ENCODE data around the gene TEX264.
A peak's percentile ranks its signal among the peaks of the same experiment; 100 is the strongest.

The TEX264 gene

DNA sequence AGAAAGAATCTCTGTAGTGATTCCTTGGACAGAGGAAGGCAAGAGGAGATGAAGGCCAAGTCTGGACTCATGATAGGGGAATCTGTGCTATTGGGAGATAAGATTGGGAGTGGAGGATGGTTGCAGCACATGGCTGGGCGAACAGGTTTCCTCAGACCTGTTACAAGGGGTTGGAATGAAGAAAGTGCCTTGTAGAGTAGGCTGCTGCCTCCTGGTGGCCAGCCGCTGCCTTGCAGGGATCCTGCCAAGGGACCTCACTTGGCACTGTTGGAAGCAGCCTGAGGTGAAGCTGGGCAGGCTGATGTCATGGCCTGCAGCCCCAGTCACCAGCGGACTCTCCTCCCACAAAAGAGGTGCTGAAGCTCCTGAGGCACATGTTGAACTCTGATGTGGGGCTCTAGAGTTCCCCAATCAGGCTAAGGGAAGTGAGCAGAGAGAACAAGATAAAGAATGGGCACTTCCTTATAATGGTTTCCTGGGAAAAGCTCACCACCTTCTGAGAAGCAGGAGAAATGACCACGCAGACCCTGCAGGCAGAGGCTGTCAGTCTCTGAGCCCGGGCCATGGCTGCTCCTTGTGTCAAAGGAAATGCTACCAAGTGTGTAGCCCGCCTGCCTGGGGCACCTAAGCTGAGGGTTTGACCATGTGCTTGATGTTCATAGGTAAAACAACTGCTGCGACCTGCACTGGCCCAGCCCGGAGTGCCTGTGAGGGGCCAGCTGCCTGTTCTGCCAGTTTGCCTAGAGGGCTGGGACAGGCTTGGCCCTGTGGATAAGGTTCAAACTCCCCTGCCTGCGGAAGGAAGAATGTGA lies 1.6 kb upstream of the TEX264 start:
- Mint-ChIP-seq H3K36me3 (peaks cover 0 to 10% of the 10 kb centered on the region in 2 donors), H3K4me3 (peak overlapping the region in 1 of 2 donors; percentile 62), H3K27me3 (no peaks in the 10 kb centered on the region), H3K27ac (peak overlapping the region; percentile 83), H3K9me3 (no peaks in the 10 kb centered on the region), H3K4me1 (peaks cover 30 to 56% of the 10 kb centered on the region in 2 donors)
- DNase-seq, result peak; percentile 67
- no peak for ATAC-seq (replicated peaks)

DNA sequence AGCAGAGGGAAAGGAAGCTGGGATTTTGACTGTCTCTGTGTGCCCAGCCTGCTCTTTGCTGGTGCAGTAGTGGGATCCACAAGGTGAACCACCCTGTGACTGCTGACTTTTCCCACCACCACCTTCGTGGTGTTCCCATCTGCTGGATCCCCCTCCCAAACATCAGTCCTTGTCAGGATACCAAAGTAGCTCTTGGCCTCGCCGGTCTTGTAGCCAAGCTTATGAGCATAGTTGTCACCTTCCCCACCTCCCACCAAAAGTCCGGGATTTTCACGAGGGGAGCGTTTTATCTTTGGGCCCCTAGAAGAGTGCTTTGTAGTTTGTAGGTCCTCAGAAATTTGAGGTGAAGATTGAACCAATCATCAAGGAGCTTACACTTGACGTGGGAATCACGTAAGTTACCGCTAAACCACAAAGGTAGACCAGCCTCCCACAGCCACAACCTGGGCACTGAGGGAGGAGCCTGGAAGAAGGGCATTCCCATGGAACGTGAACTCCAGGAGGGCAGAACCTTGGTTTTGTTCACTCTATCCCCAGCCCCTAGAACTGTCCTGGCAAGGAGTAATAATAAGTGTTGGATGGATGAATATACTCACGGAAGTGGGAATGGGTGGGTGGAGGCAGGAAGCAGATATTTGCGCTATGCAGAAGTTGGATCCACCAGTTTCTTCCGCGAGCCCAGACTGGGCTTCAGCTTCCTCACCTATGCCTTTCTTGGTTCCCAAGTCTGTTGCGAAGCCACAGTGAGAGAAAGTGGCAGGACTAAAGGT lies 814 bp upstream of the TEX264 start:
- Mint-ChIP-seq H3K4me3 (peak overlapping the region; percentile 64 to 94), H3K27ac (peak overlapping the region; percentile 72), H3K36me3 (peaks cover 3 to 16% of the 10 kb centered on the region in 2 donors), H3K27me3 (no peaks in the 10 kb centered on the region), H3K4me1 (peaks cover 35 to 64% of the 10 kb centered on the region in 2 donors), H3K9me3 (no peaks in the 10 kb centered on the region)
- no peak for ATAC-seq (replicated peaks)
- no peak for DNase-seq

DNA sequence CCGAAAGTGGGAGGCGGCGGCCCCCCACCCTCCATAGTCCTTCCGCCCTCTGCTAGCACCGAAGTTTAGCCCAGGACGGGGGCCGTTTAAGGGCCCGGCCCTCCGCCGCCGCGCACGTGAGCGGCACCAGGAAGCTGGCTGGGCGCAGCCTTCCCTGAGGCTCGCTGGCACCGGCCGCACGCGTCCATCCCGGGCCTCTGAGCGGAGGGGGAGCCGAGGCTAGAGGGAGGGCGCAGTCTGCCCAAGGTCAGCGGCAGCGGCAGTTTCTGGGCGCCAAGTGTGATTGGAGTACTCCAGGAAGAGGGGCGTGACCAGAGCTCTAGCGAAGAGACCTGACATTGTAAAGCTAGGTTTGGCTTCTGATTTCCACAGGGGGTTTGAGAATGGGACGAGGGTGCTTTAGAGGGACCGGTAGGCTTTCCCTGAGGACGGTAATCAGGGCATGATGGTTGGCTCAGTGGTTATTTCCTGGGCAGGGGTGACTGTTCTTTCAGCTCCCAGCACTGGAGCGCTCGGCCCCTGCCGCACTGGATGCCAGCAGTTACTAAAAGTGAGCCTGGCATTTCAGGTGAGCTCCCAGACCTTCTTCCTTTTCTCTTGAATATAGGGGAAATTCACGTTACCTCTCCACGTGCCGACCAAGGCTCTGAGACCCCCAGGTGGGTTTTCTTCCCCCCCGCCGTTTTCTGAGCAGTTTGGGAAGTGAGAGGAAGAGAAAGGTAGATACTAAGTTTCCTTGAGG lies 853 bp downstream of the TEX264 start:
- peak; percentile 48 to 54 for ATAC-seq (replicated peaks)
- peaks cover 11 to 26% of the 10 kb centered on the region in 2 donors for H3K36me3 Mint-ChIP-seq
- no peaks in the 10 kb centered on the region for H3K9me3 Mint-ChIP-seq

DNA sequence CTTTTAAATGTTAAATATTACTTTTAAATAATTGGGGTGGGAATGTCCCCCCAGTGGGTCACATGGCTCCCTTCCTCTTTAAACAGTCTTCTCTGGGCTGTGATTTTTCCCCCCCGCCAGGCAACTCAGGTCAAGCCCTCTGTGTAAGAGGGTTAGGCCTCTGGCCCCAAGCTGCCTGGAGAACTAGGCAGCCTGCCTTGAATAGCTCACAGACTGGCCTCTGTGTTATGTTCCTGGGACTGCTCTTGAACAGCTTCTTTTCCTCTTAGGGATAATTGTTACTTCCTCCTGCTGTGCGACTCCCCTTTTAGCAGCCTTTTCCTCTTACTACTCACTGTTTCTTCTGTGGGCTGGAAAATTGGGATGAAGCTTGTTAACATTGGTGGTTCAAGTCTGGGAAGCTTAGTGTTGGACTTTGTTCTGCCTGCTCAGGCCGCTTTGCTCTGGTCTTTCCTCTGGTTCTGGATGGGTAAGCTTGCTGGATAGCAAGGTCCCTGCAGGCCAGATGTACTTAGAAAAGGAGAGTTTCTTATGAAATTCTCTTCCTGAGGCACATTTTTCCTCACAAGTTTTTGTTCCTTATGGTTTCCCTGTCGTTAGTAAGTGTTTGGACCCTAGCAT lies 2.2 kb downstream of the TEX264 start:
- no peak for DNase-seq
- Mint-ChIP-seq H3K4me1 (peaks cover 41 to 84% of the 10 kb centered on the region in 2 donors), H3K9me3 (no peaks in the 10 kb centered on the region), H3K27me3 (no peaks in the 10 kb centered on the region), H3K4me3 (peak overlapping the region; percentile 36 to 53), H3K27ac (no peak overlapping the region), H3K36me3 (peaks cover 15 to 19% of the 10 kb centered on the region in 2 donors)
- ATAC-seq (replicated peaks), result no peak

More for the DNA sequence above, 853 bp downstream of the TEX264 start:
- Mint-ChIP-seq H3K4me1 (peaks cover 42 to 76% of the 10 kb centered on the region in 2 donors), H3K27ac (peak overlapping the region; percentile 96), H3K4me3 (peak overlapping the region; percentile 93 to 94), H3K27me3 (no peaks in the 10 kb centered on the region)
- peak; percentile 49 for DNase-seq

DNA sequence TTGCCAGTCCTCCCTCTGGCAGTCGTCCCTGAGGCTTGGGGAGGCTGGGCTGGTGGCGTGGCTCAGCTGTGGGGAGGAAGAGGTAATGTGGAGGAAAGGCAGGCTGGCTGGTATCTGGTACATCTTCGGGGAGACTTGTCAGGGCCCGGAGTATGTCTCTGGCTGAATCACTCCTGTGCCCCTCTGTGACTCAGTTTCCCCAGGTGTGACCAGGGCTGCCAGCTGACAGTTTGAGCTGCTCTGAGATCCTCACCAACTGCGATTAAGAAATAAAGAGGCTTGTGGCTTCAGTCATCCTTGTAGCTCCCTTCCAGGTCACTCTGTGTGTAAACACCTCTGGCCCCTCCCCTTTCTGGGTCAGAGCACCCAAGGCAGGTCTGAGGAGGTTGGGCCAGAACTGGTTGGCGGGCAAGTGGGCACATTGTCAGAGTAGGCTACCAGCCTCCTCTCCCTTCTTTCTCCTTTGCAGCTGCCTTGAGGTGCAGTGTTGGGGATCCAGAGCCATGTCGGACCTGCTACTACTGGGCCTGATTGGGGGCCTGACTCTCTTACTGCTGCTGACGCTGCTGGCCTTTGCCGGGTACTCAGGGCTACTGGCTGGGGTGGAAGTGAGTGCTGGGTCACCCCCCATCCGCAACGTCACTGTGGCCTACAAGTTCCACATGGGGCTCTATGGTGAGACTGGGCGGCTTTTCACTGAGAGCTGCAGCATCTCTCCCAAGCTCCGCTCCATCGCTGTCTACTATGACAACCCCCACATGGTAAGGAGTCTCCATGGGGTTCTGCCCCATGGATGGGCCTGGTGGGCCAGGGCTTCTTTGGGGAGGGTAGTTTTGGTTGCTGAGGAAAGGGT lies 3.0 kb downstream of the TEX264 start:
- Mint-ChIP-seq H3K4me3 (no peak overlapping the region), H3K27ac (no peak overlapping the region), H3K36me3 (peaks cover 15 to 19% of the 10 kb centered on the region in 2 donors), H3K4me1 (peaks cover 40 to 87% of the 10 kb centered on the region in 2 donors), H3K9me3 (no peaks in the 10 kb centered on the region), H3K27me3 (no peaks in the 10 kb centered on the region)
- no peak for DNase-seq
- no peak for ATAC-seq (replicated peaks)

DNA sequence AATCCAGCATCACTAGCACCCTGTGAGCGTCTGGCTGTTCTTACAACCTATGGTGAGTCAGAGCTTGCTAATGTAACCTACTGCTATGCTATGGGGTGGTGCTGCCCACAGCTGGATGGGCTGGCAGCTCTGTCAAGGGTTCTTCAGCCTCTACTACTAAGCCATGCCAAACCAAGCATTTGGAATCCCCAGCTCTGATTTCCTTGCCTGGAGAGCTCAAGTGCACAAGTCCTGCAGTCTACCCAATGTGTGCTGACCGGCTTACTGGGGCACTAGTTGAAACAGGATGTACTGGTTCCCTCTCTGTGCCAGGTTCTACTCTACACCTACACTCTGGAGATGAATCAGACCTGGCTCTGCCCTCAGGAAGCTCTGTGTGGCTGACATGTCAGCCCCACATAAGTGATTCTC lies 4.2 kb downstream of the TEX264 start:
- Mint-ChIP-seq H3K4me1 (peaks cover 43 to 86% of the 10 kb centered on the region in 2 donors), H3K4me3 (no peak overlapping the region), H3K36me3 (peaks cover 15 to 19% of the 10 kb centered on the region in 2 donors), H3K9me3 (no peaks in the 10 kb centered on the region), H3K27ac (peak overlapping the region; percentile 68), H3K27me3 (no peaks in the 10 kb centered on the region)
- ATAC-seq (replicated peaks) (no peak), DNase-seq (no peak)

DNA sequence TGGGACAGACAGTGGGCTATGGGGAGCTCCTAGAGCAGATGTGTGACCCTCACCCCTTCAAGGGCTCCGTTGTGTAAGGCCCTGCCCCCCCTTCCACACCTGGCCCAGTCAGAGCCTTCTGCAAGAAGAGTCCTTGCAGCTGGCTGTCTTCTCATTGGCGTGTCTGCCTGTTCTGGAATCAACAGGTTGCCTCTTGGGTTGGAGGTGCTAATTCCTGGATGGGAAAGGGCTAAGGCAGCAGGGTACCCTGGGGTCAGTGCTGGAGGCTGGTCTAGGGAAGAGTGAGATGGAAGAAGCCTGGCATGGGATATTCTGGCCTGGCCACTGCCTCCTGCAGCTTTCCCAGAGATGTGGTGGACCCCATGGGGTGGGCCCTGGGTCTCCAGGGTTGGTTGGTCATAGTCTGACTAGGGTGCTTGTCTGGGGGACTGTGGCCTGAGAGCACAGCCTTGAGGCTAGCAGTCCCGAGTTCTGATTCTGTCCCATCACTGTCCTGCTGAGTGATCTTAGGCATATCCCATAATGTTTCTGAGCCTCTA lies 5.1 kb downstream of the TEX264 start:
- no peak for ATAC-seq (replicated peaks)

GRCh38 chr3:51677358-51677757 lies 6.3 kb downstream of the TEX264 start:
- Mint-ChIP-seq H3K4me3 (no peak overlapping the region), H3K27me3 (no peaks in the 10 kb centered on the region), H3K36me3 (peaks cover 17 to 27% of the 10 kb centered on the region in 2 donors), H3K9me3 (no peaks in the 10 kb centered on the region), H3K27ac (peak overlapping the region; percentile 4), H3K4me1 (peaks cover 56 to 88% of the 10 kb centered on the region in 2 donors)
- ATAC-seq (replicated peaks), result no peak
- DNase-seq, result no peak

More for the DNA sequence above, 5.1 kb downstream of the TEX264 start:
- no peak for DNase-seq
- Mint-ChIP-seq H3K27me3 (no peaks in the 10 kb centered on the region), H3K36me3 (peaks cover 15 to 20% of the 10 kb centered on the region in 2 donors), H3K27ac (peak overlapping the region; percentile 67), H3K9me3 (no peaks in the 10 kb centered on the region), H3K4me1 (peaks cover 50 to 88% of the 10 kb centered on the region in 2 donors), H3K4me3 (no peak overlapping the region)

- Mint-ChIP-seq H3K27me3 (no peaks in the 10 kb centered on the region), H3K9me3 (no peaks in the 10 kb centered on the region), H3K27ac (peak overlapping the region; percentile 14), H3K4me3 (no peak overlapping the region), H3K36me3 (peaks cover 22 to 32% of the 10 kb centered on the region in 2 donors), H3K4me1 (peaks cover 59 to 88% of the 10 kb centered on the region in 2 donors)
- DNase-seq (no peak), ATAC-seq (replicated peaks) (no peak)
These were observed 7.1 kb downstream of the TEX264 start for GRCh38 chr3:51678186-51678585.

DNA sequence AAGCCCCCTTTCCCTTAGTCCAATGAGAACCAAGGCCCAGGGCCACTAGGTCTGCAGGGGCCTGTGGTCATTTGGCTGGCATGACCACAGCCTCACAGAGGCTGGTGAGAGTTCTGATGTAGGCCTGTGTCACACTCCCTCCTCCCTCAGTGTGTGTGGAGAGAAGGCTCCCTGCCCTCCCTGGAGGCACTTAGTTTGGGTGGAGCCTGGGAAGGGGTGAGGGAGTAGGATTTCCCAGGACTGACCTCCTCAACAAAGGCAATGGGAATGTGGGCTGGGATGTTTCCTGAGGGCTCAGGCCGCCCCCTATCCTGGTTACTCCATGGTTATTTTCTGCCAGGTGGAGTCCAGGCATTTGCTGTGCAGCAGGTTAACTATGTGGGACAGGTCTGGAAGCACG lies 7.6 kb downstream of the TEX264 start:
- DNase-seq, result no peak
- Mint-ChIP-seq H3K4me1 (peaks cover 57 to 85% of the 10 kb centered on the region in 2 donors), H3K4me3 (no peak overlapping the region), H3K9me3 (no peaks in the 10 kb centered on the region), H3K27ac (peak overlapping the region; percentile 14), H3K36me3 (peaks cover 22 to 32% of the 10 kb centered on the region in 2 donors), H3K27me3 (no peaks in the 10 kb centered on the region)
- ATAC-seq (replicated peaks), result no peak

DNA sequence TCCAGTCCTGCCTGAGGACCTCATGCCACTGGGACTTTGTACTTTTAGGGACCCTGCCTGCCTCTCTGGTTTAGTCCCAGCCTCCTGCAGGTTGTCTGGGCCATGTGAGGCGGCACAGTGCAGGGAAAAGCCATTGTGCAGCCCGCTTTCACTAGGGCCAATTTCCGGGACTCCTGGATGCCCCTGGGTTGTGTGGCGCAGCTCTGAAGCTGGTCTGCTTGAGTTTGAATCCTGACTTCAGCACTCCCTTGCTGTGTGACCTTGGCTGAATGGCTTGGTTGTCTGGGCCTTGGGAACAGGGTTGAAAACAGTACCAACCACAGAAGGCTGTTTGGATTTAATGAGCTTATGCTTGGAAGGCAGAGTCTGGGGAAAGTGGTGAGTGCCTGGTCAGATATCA lies 8.3 kb downstream of the TEX264 start:
- Mint-ChIP-seq H3K4me3 (no peak overlapping the region), H3K27ac (no peak overlapping the region), H3K27me3 (no peaks in the 10 kb centered on the region), H3K36me3 (peaks cover 25 to 34% of the 10 kb centered on the region in 2 donors), H3K4me1 (peaks cover 58 to 79% of the 10 kb centered on the region in 2 donors), H3K9me3 (no peaks in the 10 kb centered on the region)
- ATAC-seq (replicated peaks) (no peak), DNase-seq (no peak)

DNA sequence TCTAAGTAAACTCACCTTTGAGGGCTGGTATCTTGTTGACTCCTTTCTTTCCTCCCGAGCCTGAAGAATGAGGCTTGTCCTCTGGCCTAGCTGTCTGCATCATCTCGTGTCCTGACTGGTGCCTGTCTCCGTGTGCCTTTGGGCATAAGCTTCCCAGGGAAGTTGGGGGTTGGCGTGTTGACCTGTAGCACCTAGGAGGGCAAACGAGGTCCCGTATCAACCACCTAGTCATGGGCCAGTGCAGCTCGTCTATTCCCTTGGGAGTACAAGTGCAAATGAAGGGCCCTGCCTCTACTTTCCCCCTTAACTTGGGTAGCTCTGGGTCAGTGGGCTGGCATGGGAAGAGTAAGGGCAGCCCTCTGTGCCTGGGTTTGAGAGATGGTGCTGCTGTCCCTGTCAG lies 8.7 kb downstream of the TEX264 start:
- no peaks in the 10 kb centered on the region for H3K27me3 Mint-ChIP-seq
- peak overlapping the region; percentile 72 for H3K27ac Mint-ChIP-seq
- H3K4me3 Mint-ChIP-seq, result no peak overlapping the region
- ATAC-seq (replicated peaks) (no peak), DNase-seq (no peak)
- no peaks in the 10 kb centered on the region for H3K9me3 Mint-ChIP-seq
- H3K36me3 Mint-ChIP-seq, result peaks cover 27 to 33% of the 10 kb centered on the region in 2 donors
- H3K4me1 Mint-ChIP-seq, result peaks cover 58 to 74% of the 10 kb centered on the region in 2 donors

GRCh38 chr3:51680196-51680595 lies 9.1 kb downstream of the TEX264 start:
- ATAC-seq (replicated peaks) (no peak), DNase-seq (no peak)
- H3K36me3 Mint-ChIP-seq, result peaks cover 26 to 33% of the 10 kb centered on the region in 2 donors
- H3K27ac Mint-ChIP-seq, result peak overlapping the region; percentile 72
- H3K4me1 Mint-ChIP-seq, result peaks cover 56 to 72% of the 10 kb centered on the region in 2 donors
- no peaks in the 10 kb centered on the region for H3K27me3 Mint-ChIP-seq
- H3K9me3 Mint-ChIP-seq, result no peaks in the 10 kb centered on the region
- no peak overlapping the region for H3K4me3 Mint-ChIP-seq
